K562 (cell line): ENCODE measurements around the gene MYH9. TPM values are rescaled to one million over a fixed set of nuclear protein-coding genes. Genes with fewer than 3 reads are reported as not detected.

Experiments used
- ATAC-seq: fragments of 200-7000 bp; cut with Tn5 transposase; 3 replicates; pipeline ENCODE4 v1.9.1; 2020; ENCODE audit warnings: moderate library complexity
- BruUV-seq: library from RNA; stranded (reverse); fragments of 400-500 nt; replicated peaks from 2 replicates; lab custom pipeline; 2021; lab: Mats Ljungman, UMichigan
- CTCF ChIA-PET: fragments of 300-600 bp; formaldehyde crosslinking; extraction: SDS; loops from one replicate; lab custom pipeline; 2021; ENCODE audit warnings: low intra/inter-chr PET ratio; lab: Yijun Ruan, JAX
- POLR2A ChIA-PET: fragments of 300-600, 350-650 bp; sonication (Branson Sonifier 250); formaldehyde crosslinking; extraction: SDS; loops from one replicate; lab custom pipeline; 2021; ENCODE audit warnings: antibody characterized with exemption, inconsistent platforms; lab: Yijun Ruan, JAX
- DNase-seq, 4 experiments: peaks; one replicate each; pipeline versions ENCODE4 v3.0.0 to v3.0.0-alpha.2; 2011 to 2018; ENCODE audit warnings: low spot score in 3 of 4, mixed read lengths in 3 of 4; ENCODE audit errors: extremely low read depth in 1 of 4
- FAIRE-seq: peaks from 2 replicates; lab custom pipeline; 2011; peaks lifted over from hg19 to GRCh38; lab: Jason Lieb, UNC
- H2AFZ ChIP-seq: 2 replicates; pipeline ENCODE4 v1.6.0; 2011; ENCODE audit warnings: low read depth, low read length, control low read depth, inconsistent platforms
- H3K27ac ChIP-seq: fragments of 200-600 bp; 3 replicates; pipeline ENCODE4 v1.8.0; 2011; ENCODE audit warnings: low read depth, mild to moderate bottlenecking, control low read depth, inconsistent platforms, low read length, moderate library complexity, mixed read lengths; ENCODE audit errors: extremely low read depth
- H3K27me3 ChIP-seq, 2 experiments: fragments of 300-600 bp in 1 of 2; 2 replicates in 1 of 2; 3 replicates in 1 of 2; pipeline versions ENCODE4 v1.6.0 to v1.8.0; 2011; ENCODE audit warnings: inconsistent platforms in 2 of 2, low read length in 2 of 2, mild to moderate bottlenecking in 1 of 2, mixed read lengths in 1 of 2, moderate library complexity in 1 of 2; ENCODE audit not compliant: control insufficient read depth in 2 of 2, insufficient read depth in 2 of 2
- H3K36me3 ChIP-seq: fragments of 300-600 bp; 3 replicates; pipeline ENCODE4 v1.8.0; 2011; ENCODE audit warnings: mild to moderate bottlenecking, low read length, inconsistent platforms; ENCODE audit not compliant: control insufficient read depth, insufficient read depth
- H3K4me1 ChIP-seq, 2 experiments: fragments of 200-600 bp in 1 of 2; replicated peaks in 1 of 2; 2 replicates in 1 of 2; 3 replicates in 1 of 2; pipeline versions ENCODE4 v1.5.1 to v1.8.0; 2011; ENCODE audit warnings: inconsistent platforms in 2 of 2, low read length in 2 of 2, mild to moderate bottlenecking in 1 of 2, mixed read lengths in 1 of 2, moderate library complexity in 1 of 2; ENCODE audit not compliant: control insufficient read depth in 2 of 2, insufficient read depth in 2 of 2
- H3K4me2 ChIP-seq: 2 replicates; pipeline ENCODE4 v1.6.1; 2011; ENCODE audit warnings: low read length, control low read depth, inconsistent platforms, mixed read lengths; ENCODE audit not compliant: insufficient read depth
- H3K4me3 ChIP-seq: fragments of 200-600 bp; sonication (generic), shearing (Covaris generic); 2 replicates; pipeline ENCODE4 v1.5.1; 2016; ENCODE audit warnings: control low read depth, inconsistent platforms
- H3K79me2 ChIP-seq: fragments of 200-600 bp; 3 replicates; pipeline ENCODE4 v1.8.0; 2011; ENCODE audit warnings: low read length, inconsistent platforms; ENCODE audit not compliant: control insufficient read depth, insufficient read depth
- H3K9ac ChIP-seq, 2 experiments: 2 replicates each; pipeline versions ENCODE4 v1.6.0 to v1.6.1; 2011; ENCODE audit warnings: low read depth in 2 of 2, low read length in 2 of 2, control low read depth in 1 of 2, inconsistent platforms in 1 of 2, mild to moderate bottlenecking in 1 of 2, mixed read lengths in 1 of 2; ENCODE audit not compliant: insufficient read depth in 1 of 2
- H3K9me1 ChIP-seq: one replicate; pipeline ENCODE4 v1.6.0; 2011; ENCODE audit warnings: inconsistent platforms, mild to moderate bottlenecking, low read length, moderate library complexity; ENCODE audit not compliant: control insufficient read depth, insufficient read depth
- H3K9me3 ChIP-seq: replicated peaks from 2 replicates; pipeline ENCODE4 v1.5.1; 2011; ENCODE audit warnings: low read depth, low read length, inconsistent platforms; ENCODE audit not compliant: control insufficient read depth, insufficient read depth
- H4K20me1 ChIP-seq: replicated peaks from 2 replicates; pipeline ENCODE4 v1.6.1; 2011; ENCODE audit warnings: low read length, inconsistent platforms, mixed read lengths; ENCODE audit not compliant: control insufficient read depth, insufficient read depth
- ID3 ChIP-seq, 2 experiments: fragments of 250-450 bp in 1 of 2; fragments of 450-650 bp in 1 of 2; sonication (Bioruptor Pico) in 1 of 2; IDR thresholded peaks; 2 replicates each; pipeline versions ENCODE4 v1.6.1 to v1.8.0; 2016 to 2021; ENCODE audit warnings: mild to moderate bottlenecking in 2 of 2, moderate library complexity in 2 of 2, missing compliant biosample characterization in 1 of 2, missing genetic modification characterization in 1 of 2
- POLR2G ChIP-seq: fragments of 200-400 bp; formaldehyde crosslinking; IDR thresholded peaks from 2 replicates; pipeline ENCODE4 v1.6.1; 2017; ENCODE audit warnings: low read depth, mild to moderate bottlenecking, antibody characterized with exemption, low read length, moderate library complexity
- RBM22 ChIP-seq: fragments of 200-400 bp; formaldehyde crosslinking; IDR thresholded peaks from 2 replicates; pipeline ENCODE4 v1.6.1; 2018; ENCODE audit warnings: low read length, low read depth; ENCODE audit not compliant: poor library complexity, severe bottlenecking
- ZKSCAN8 ChIP-seq: fragments of 200-800 bp; sonication (Bioruptor generic); IDR thresholded peaks from 2 replicates; pipeline ENCODE4 v1.6.1; 2016; ENCODE audit warnings: missing genetic modification characterization, missing compliant biosample characterization
- ZNF583 ChIP-seq: fragments of 250-450 bp; sonication (Bioruptor Pico); IDR thresholded peaks from 2 replicates; pipeline ENCODE4 v1.4.0; 2020
- WGBS: fragments of 100-300 bp; shearing (Covaris generic); methylation state at CpG from one replicate; pipeline ENCODE4 v1.1.6; 2016; ENCODE audit warnings: low coverage, mixed read lengths; ENCODE audit not compliant: insufficient coverage; ENCODE audit errors: missing lambda C conversion rate; 5-methylcytosine and 5-hydroxymethylcytosine counted together
- in situ Hi-C: fragments of 300-500 bp; cut with MboI; formaldehyde crosslinking; loops from 4 replicates; pipeline ENCODE4 v1.15.0; 2018; ENCODE audit warnings: inconsistent platforms, mixed read lengths
- intact Hi-C: fragments of 100-400 bp; cut with micrococcal nuclease; formaldehyde crosslinking; loops from 2 replicates; pipeline ENCODE4 v1.14.2; 2022
- polyA plus RNA-seq, 8 experiments: library from polyadenylated mRNA; depleted of rRNA in 4 of 8; stranded (reverse) in 5 of 8; unstranded in 3 of 8; fragments of >200 nt; fragmentation: Nextera tagmentation in 2 of 8; fragmentation: Illumina TruSeq in 1 of 8; extraction: Ambion mirVana in 2 of 8; extraction: Trizol in 1 of 8; gene quantifications; 2 replicates each; pipeline versions ENCODE4 v1.2.1 to v1.2.3, GENCODE V29; 2011 to 2014; ENCODE audit warnings: inconsistent platforms in 1 of 8, missing spikeins in 1 of 8
- total RNA-seq, 7 experiments: library from RNA; depleted of rRNA in 6 of 7; stranded (reverse); fragments of >200 nt in 6 of 7; fragmentation: Illumina TruSeq in 2 of 7; extraction: Trizol in 2 of 7; gene quantifications; 2 replicates each; pipeline versions ENCODE4 v1.2.1 to v1.2.3, GENCODE V29; 2011 to 2021; ENCODE audit warnings: low replicate concordance in 1 of 7

Gene MYH9
- total and polyA plus RNA-seq, 9 of the 15 experiments (the other 6 are each of a cell fraction or from before 2014, with no cell fraction given): 0.71 to 111 (median 24.6) TPM

GRCh38 chr22:36319595-36320497, 67.9 kb downstream of the MYH9 start:
- H3K4me2 ChIP-seq: no peak overlapping the region
- H2AFZ ChIP-seq: no peak overlapping the region
- H3K9me1 ChIP-seq: no peaks in the 10 kb centered on the region
- H3K36me3 ChIP-seq: peaks cover 76% of the 10 kb centered on the region
- in situ Hi-C loops (no loop called here), intact Hi-C loops (no loop called here)
- TF ChIP-seq RBM22 (peak; percentile 67), ZKSCAN8 (CRISPR knock-in tag) (no peak), ID3 (CRISPR knock-in tag; IDR thresholded peaks at IDR 0.05) (no peak), ID3 (tag; IDR thresholded peaks at IDR 0.05) (no peak), ZNF583 (CRISPR knock-in tag) (no peak), POLR2G (peak; percentile 43; the same call in 1 of the 2 replicates)
- ATAC-seq: no peak
- no peak for FAIRE-seq
- no peak for DNase-seq
- H3K4me3 ChIP-seq: no peak overlapping the region
- H3K27me3 ChIP-seq: no peaks in the 10 kb centered on the region
- H3K79me2 ChIP-seq: no peaks in the 10 kb centered on the region
- H3K9me3 ChIP-seq: no peaks in the 10 kb centered on the region
- ChIA-PET CTCF (no interaction called here), POLR2A (interaction anchor here (0.6 to 0.9 kb wide), 2 partner anchors 115 to 132 kb away, joined by 3 read pairs; no protein-coding TSS in a partner anchor)
- 97% methylated on average over 20 of the region's 26 CpGs for WGBS
- H4K20me1 ChIP-seq: no peaks in the 10 kb centered on the region
- H3K4me1 ChIP-seq: no peaks in the 10 kb centered on the region; a peak in 1 of 5 replicates
- no peak overlapping the region for H3K27ac ChIP-seq
- no TSS peak for BruUV-seq
- H3K9ac ChIP-seq: peak overlapping the region in 1 of 2 experiments; percentile 17; a peak in 1 of 4 replicates
